Activated gamma-delta T cell treated with Interleukin-2 at 50 U/mL for 16 hours (primary cell): ENCODE data around the gene NLRP6.

Experiments
- DNase-seq: peaks from one replicate; pipeline ENCODE4 v3.0.0-alpha.2; 2020

The NLRP6 gene

DNA sequence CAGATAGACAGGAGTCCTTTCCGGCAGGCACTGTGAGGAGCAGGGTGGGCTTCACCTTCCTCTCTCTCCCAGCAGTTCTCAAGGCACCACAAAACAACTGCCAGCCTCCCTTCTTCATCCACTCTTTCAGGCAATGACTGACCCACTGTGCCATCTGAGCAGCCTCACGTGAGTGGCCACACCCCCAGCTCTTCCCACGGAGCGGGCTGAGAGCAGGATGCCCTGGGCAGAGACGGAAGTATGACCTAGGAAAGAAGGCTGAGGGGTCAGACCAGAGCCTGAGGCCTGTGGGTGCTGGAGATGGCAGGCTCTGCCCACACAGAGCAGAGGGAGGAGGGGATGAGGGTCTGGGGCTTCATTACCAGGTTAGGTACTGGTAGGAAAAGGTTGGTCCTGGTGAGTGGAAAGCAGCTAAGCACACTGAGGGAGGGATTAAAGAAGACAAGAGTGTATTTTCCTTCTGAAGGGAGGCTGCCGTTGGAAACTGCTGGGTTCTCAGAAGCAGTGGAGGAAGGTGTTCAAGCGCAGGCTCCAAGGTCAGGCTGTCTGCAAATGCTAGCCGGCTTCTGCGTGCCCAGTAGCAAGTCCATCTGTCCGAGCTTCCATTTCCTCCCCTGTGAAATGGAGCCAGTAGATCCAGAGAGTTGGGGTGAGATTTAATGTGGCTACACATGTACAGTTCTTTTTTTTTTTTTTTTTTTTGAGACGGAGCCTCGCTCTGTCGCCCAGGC is 4.6 kb downstream of the NLRP6 start:
- no peak for DNase-seq

DNA sequence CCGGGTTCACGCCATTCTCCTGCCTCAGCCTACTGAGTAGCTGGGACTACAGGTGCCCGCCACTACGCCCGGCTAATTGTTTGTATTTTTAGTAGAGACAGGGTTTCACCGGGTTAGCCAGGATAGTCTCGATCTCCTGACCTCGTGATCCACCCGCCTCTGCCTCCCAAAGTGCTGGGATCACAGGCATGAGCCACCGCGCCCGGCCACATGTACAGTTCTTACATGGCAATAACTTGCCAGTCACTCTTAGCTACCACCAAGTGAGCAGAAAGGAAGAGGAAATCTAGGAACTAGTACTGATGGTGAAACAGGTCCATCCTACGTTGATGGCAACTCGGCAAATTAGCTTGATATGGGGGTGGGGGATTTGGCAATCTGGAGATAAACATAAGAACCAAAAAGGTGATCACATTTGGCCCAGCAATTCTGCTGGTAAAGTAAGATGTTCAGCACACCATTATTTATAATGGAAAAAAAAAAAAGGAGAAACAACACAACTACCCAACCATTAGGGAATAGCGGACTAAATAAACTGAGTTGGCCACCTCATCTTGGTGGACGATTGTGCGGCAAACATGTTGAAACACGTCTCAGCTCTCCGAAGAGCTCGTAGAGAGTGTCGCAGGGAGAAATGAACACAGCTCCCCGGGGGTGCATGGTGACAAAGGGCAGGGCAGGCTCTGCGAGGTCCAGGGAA is 5.3 kb downstream of the NLRP6 start:
- DNase-seq, result no peak

DNA sequence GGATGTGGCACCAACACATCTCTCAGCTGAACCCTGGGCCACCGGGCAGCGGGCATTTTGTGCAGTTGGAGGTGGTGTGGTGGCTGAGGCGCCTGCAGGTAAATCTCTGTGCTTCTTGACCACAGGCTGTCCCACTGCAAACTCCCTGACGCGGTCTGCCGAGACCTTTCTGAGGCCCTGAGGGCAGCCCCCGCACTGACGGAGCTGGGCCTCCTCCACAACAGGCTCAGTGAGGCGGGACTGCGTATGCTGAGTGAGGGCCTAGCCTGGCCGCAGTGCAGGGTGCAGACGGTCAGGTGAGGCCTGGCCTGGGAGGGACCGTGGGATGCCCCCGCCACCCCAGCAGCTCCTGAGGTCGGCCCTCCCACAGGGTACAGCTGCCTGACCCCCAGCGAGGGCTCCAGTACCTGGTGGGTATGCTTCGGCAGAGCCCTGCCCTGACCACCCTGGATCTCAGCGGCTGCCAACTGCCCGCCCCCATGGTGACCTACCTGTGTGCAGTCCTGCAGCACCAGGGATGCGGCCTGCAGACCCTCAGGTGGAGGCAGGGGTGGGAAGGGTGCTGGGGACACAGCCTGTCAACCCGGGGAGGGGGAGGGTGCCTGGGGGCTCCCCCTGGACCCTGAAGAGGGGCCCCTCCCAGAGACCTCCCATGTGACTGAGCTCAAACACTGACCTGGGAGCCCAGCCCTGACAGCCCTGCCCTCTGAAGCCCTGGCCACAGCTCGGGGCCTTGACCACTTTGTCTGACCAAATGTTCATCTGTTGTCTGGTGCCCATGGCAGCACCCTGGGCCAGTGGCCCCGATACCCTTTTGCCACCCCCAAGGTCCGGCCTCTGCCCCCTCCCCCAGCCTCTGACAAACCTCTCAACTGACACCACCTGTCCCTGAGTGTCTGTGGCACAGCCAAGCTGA is 6.2 kb downstream of the NLRP6 start:
- DNase-seq, result no peak

DNA sequence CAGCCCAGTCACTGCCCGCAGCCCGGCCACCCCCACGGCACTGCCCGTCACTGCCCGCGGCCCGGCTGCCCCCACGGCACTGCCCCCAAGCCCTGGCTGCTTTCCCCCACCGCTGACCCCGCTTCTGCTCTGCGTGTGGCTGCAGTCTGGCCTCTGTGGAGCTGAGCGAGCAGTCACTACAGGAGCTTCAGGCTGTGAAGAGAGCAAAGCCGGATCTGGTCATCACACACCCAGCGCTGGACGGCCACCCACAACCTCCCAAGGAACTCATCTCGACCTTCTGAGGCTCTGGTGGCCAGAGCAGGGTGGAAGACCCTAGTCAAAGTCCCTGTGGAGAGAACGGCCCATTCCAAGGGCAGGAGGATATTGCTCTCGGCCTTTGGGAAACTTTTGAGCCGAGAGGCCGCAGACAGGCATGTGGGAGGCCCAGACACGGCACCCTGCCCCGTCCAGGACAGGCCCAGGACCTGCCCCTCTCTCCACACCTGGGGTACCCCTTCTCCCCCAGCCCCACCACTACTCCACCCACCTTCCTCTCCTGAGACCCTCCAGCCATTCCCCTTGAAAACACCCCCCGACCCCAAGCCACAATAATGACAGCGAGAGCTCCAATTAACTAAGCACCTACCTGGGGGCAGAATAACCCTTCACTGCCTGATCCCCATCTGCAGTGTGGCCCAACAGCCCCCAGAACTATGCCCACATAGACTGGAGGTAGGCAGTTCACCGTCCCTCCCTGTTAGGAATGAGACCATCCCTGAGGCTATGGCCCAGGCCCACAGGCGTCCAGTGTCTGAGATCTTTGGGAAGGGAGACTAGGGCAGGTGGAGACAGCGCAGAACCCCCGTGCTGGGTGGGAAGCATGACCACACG is 7.0 kb downstream of the NLRP6 start:
- DNase-seq, result no peak

DNA sequence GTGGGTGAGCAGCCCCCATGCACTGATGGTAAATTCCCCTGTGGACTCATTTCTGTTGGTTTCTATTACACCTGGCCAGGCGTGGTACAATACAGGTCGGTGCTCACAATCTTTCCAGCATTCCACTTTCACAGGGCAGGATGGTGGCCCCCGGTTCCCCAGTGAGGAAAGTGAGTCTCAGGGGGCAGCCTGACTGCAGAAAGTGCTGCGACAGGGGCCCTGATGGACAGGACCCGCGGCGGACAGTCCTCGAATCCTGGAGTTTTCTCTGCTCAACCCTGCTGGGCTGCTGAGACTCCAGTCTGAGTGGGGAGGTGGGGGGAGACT is 7.7 kb downstream of the NLRP6 start:
- DNase-seq, result peak; percentile 1

DNA sequence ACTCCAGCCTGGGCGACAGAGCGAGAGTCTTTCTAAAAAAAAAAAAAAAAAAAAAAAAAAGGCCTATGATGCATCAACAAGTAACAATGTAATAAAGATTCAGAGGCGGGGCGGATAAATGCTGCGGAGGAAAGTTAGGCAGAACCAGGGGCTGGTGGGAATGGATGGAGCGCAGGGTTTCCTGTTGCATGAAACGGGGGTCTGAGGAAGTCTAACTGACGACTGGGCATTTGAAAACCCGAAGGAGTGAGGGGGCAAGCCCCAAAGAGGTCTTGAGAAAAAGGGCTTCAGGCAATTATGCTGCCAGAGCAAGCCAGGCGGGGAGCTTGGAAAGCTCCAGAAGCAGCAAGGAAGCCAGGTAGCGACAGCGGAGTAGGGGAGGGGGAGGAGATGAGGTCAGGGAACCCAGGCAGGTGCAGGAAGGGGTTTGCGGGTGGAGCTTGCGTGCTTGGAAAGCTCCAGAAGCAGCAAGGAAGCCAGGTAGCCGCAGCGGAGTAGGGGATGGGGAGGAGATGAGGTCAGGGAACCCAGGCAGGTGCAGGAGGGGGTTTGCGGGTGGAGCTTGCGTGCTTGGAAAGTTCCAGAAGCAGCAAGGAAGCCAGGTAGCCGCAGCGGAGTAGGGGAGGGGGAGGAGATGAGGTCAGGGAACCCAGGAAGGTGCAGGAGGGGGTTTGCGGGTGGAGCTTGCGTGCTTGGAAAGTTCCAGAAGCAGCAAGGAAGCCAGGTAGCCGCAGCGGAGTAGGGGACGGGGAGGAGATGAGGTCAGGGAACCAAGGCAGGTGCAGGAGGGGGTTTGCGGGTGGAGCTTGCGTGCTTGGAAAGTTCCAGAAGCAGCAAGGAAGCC is 9.0 kb downstream of the NLRP6 start:
- peak; percentile 56 for DNase-seq

DNA sequence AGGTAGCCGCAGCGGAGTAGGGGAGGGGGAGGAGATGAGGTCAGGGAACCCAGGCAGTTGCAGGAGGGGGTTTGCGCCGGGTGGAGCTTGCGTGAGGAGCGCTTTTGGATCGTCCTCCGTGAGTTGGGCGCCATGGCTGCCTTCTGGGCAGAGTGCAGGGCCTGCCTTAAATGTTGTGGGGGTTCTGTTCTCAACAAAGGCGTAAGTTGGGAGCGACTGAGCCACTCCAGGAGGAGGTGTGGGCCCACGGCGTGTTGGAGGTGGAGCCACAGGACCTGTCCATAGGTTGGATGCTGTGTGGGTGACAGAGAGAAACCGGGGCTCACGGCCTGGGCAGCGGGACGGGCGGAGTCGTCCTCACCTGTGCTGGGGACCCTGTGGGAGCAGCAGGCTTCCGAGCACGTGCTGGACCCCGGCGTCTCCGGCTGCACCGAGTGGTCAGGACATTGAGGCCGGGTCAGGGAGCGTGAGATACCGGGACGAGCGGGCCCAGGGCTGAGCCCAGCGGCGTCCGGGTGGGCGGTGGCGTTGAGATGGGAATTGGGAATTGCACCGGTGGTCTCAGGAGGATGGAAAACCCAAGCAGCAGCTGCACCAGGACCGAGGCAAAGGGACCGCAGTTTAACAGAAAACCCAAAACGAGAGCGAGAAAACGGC is 9.7 kb downstream of the NLRP6 start:
- DNase-seq, result peak; percentile 48

DNA sequence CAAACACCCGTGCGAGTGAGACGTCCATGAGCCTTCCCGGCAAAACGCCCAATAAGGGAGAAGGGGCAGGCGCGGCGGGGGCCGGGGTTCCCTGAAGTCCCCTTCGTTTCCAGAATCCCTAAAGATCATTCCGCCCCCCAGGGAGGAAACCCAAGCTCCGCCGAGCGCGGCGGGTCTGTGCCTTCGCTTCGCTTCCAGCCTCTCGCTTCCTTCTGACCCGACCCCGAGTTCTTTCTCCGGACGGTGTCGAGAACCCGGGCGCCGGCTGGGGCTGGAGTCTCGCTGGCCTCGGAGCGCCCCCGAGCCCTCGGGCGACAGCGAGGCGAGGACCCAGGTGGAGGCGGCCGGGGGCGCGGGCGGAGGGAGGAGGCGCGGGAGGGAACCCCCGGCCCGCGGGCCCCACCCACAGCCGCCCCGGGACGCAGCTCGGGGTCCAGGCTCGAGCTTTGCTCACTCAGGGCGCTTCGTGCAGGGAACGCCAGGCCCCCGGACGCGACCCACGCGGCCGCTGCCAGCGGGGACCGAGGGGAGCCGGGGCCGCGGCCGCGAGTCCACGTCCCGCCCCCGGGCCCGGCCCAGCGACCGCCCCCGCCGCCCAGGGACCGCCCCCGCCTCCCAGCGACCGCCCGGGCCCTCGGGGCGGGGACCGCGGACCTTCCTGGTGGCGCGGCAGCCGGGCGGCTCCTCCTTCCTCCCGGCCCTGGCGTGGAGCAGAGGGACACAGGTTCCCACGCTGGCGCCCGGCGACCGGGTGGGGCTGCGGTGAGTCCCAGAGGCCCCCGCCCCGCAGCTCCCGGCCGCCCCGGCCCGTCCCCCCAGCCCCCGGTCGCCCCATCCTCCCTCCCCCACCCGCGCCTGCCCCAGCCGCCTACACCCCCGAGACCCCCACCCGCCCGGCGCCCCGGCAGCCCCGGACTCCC is 10.5 kb downstream of the NLRP6 start, which contains the start of gene PGGHG:
Gene PGGHG (plus strand): TSS at position 649 of the 920 bp plus-strand sequence. CDS start 691 bp downstream, outside the sequence.
- DNase-seq, result peak; percentile 64

DNA sequence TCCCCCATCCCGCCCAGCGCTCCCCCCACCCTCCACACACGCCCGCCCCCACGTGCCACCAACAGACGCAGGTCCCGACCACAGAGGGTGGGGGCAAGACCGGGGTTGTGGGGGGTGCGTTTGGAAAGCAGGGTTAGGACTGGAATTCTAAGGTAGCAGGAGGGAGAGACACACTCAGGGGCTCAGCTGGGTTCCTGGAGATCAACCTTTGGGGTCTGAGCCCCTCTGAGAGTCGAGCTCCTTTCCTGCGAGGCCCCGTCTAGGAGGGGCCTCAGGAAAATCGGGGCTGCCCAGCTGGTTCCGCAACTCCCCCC is 11.1 kb downstream of the NLRP6 start:
- DNase-seq, result peak; percentile 31

DNA sequence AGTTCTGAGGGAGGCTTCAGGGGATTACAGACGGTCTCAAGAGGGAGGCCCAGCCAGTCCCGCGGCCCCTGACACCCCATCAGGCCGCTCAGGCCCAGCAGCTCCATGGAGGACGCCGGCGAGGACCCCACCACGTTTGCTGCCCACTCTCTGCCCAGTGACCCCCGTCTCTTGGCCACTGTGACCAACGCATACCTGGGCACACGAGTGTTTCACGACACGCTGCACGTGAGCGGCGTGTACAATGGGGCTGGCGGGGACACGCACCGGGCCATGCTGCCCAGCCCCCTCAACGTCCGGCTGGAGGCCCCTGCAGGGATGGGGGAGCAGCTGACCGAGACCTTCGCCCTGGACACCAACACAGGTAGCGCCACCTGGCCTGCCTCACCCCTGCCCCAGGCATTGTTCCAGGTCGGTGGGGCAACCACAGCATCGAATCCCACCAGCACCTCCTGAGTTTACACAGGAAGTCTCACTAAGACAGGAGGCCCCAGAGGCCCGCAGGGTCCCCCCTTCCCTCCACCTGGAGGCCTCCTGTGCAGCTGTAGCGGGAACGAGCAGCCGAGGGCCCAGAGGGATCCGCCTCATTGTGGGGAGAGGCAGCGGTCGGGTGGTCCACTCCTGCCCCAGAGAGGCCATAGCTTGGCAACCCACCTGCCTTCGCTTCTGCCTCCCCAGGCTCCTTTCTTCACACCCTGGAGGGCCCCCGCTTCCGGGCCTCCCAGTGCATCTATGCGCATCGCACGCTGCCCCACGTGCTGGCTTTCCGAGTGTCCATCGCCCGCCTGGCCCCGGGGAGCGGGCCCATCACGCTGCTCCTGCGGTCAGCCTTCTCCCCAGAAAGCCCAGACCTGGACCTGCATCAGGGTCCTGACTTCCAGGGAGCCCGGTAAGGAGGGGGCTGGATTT is 11.8 kb downstream of the NLRP6 start:
- DNase-seq, result no peak

DNA sequence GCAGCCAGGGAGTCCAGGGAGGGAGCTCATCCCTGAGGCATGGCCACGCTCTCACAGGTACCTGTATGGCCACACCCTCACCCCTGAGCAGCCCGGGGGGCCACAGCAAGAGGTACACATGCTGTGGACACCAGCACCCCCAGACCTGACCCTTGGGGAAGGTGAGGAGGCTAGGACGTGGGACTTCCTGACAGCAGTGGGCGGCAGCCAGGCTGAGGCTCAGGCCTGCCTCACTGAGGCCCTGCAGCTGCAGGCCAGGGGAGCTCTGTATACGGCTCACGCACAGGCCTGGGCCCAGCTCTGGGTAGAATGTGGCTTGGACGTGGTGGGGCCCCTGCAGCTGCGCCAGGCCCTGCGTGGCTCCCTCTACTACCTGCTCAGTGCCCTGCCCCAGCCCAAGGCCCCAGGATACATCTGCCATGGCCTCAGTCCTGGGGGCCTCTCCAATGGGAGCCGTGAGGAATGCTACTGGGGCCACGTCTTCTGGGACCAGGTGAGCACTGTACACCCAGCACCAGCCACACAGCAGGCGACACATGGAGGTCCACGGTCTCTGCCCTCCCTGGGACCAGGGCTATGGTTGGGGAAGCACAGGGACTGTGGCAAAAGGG is 12.5 kb downstream of the NLRP6 start:
- no peak for DNase-seq

DNA sequence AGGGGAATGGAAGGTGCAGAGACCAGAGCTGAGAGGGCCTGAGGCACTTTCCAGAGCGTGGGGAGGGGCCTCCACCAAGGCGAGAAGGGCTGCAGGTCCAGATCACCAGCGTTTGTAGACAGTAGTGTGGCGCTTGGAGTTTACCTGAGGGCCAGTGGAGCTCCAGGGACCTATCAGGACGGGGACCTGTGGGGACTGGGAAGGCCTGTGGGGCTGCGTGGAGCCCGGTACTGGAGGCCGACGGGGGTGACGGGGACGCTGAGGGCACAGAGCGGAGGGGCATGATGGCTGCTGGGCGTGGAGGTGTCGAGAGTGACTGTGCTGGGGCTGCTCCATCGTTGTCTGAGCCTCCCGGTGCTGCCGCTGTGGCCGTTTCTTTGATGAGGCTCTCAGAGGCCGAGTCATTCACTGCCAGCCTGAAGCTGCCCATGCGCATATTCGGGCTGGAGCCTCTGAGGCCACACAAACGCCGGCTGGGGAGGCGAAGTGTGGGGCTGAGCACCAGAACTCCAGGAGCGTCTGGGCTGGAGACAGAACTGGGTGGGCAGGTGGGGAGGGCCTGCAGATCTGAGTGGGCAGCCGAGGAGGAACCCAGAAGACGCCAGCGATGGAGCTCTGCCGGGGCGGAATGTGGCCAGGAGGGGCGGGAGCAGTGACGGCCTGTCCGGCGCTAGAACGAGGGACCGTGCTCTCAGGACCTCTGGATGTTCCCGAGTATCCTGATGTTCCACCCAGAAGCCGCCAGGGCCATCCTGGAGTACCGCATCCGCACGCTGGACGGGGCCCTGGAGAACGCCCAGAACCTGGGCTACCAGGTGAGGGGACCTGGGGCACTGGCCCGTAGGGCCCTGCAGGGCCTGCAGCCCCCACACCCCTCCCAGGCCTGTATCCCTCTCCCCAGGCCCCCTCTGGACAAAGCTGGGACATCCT is 13.3 kb downstream of the NLRP6 start:
- DNase-seq, result no peak

DNA sequence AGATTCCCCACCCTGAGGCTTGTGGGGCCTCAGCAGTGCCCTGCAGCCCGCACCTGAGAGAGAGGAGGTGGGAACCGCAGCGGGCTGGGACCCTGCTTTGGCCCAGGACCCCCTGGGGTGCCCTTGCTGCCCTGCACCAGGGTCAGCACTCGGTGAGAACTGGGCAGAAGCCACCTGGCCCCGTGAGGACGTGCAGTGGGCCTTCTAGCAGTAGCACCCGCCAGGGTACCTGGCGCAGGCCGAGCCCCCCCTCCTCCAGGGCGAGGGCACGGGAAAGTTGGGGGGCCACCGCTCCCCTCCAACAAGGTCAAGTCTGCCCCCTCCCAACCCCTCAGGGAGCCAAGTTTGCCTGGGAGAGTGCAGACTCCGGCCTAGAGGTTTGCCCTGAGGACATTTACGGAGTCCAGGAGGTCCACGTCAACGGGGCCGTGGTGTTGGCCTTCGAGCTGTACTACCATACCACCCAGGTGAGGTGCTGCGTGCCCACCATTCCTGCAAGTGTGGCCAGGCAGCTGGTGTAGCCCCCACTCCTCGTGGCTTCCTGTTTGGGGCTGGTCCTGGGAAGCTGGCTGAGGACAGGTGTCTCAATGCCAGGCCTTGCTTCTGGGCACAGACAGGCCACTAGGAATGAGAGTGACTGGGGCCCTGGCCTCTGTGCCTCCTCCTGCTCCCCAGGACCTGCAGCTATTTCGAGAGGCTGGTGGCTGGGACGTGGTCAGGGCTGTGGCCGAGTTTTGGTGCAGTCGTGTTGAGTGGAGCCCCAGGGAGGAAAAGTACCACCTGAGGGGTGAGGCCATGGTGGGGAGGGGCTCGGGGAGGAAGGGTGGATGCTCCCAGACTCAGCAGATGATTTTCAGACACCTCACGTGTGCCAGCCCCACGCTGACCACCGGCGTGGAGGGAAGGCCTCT is 14.3 kb downstream of the NLRP6 start:
- DNase-seq, result no peak

DNA sequence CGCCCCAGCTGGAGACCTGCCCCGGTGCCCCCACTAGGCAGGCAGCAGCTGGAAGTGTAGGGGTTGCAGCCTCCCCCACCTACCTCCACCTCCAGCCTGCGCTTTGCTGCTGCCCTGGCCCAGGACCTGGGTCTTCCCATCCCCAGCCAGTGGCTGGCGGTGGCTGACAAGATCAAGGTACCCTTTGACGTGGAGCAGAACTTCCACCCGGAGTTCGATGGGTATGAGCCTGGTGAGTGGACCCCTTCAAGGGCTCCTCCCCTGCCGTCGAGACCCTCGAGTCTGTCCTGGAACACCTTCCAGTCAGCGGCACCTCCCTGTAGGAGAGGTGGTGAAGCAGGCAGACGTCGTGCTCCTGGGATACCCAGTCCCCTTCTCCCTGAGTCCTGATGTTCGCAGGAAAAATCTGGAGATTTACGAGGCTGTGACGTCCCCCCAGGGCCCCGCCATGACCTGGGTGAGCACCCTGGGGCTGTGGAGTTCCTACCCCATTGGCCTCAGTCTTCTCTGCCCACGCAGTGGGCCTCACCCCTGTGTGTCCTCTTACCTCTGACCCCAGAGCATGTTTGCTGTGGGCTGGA is 15.2 kb downstream of the NLRP6 start:
- no peak for DNase-seq

DNA sequence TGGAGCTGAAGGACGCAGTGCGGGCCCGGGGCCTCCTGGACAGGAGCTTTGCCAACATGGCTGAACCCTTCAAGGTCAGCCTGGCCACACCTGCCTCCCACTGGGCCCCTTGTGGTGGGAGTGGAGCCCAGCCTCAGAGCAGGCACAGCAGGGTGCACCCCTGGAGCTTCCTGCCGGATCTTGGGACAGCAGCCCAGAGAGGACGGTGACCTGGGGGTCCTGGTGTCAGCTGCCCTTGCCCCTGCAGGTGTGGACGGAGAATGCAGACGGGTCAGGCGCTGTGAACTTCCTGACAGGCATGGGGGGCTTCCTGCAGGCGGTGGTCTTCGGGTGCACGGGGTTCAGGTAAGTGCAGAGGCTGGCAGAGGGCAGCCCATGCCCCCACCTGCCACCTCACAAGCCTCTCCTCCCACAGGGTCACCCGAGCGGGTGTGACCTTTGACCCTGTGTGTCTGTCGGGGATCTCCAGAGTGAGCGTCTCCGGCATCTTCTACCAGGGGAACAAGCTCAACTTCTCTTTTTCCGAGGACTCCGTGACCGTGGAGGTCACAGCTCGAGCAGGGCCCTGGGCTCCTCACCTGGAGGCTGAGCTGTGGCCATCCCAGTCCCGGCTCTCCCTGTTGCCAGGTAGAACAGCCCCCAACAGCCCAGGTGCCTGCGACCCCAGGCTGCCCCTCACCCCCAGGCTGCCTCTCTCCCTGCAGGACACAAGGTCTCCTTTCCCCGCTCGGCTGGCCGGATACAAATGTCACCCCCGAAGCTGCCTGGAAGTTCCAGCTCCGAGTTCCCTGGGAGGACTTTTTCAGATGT is 15.8 kb downstream of the NLRP6 start:
- DNase-seq, result no peak
